HG03045 (cell line): ENCODE results near the gene CYTH3.

Source experiments
- ATAC-seq: cut with Tn5 transposase; IDR thresholded peaks from one replicate; pipeline ENCODE4 v1.9.1; 2021; ENCODE audit warnings: mild to moderate bottlenecking, moderate library complexity; ENCODE audit not compliant: unreplicated experiment

Gene CYTH3

DNA sequence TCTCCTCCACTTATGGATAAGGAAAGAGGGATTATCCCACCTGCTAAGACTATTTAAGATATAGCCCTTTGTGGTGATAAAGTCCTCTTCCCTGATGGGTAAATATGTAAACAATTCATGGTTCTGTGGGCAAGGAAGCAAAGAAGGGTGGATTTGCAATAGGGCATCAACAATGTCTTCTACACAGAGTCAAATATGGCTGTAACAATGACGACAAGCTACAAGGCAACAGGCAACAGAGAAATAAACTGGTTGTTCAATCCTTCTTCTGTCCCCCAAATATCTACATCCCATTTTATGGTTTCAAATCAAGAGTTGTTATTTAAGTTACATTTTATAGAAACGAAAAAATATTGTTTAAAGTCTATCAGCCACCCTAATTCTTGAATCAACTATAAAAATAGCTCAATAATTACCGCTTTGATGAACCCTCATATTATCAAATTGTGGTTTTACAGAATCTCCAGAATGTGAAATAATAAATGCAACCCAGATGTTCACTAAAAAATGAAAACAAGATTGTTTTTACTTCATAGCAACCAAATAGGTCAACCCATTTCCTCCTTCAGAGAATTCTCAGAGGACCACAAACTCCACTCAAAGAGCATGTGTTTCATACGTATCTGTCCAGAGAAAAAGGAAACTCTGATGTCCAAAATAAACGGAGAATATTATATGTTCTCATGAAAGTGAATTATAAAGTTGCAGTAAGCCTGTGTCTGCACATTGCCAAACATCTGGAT is 13.8 kb downstream of the CYTH3 start:
- ATAC-seq = no peak

DNA sequence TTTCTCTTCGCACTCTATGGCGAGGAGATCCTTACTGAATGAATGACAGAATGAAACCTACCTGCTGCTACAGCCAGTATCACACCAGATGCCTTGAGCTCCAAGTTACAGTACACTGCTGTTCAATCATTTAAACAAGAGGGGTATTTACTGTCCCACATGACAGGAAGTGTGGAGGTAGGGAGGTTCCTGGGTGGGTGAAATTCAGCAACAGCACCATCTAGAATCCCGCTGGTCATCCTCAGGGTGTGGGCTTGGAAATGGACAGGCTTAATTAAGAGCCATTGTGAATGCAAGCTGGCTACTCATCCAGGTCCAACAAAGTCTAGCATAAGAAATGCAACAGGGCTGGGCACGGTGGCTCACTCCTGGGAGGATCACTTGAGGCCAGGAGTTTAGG is 14.7 kb downstream of the CYTH3 start:
- no peak for ATAC-seq

DNA sequence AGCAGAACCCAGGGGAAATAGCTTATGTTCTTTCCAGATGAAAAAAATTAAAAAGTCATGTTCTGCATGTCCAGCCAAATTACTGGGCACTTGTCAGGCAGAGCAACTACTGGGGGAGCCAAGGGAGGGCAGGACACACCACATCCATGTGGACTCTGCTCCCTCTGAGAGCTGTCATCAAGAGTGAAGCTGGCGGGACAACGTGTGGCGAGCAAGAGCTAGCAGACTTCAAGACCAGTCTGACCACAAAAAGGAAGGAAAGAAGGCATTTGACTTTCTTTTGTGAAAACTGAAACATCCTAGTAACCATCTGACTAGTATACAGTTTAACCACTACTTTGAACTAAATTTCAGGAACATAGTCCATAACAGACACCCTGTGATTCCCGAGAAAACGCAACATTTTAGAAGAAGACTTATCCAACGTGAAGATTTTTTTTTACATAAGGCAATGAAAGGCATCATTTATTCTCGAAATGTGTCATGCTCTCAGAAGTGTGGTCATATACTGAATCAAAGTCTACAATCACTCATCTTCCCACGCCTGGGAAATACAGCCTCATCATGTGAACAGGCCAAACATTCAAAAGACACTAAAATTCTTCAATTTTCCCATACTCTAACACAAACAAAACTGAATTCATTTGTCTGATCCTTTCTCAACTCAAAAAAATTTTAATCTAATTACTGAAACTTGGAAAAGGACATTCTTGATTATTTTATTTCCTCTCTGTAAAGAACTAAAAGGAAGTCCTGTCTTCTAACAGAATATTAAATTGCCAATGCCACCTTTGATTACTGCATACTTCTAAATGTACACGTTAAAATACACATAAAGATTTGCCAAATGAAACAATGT is 15.5 kb downstream of the CYTH3 start:
- peak; percentile 72 for ATAC-seq

DNA sequence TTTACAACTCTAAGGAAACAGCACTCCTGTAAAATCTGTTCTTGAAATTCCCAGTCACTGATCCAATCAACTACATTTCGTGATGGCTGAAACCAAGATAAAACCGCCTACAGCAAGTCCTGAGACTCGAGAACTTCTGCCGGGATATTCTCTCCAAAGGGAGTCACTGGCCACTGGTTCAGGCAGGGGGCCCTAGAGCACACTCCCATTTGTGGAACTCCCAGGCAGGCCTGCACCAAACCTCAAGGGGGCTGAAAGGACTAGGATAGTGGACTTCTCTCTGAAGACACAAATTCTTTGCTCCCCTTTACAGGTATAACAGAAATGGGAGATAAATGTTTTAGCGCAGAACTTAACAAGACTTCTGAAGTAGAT is 16.3 kb downstream of the CYTH3 start:
- no peak for ATAC-seq

DNA sequence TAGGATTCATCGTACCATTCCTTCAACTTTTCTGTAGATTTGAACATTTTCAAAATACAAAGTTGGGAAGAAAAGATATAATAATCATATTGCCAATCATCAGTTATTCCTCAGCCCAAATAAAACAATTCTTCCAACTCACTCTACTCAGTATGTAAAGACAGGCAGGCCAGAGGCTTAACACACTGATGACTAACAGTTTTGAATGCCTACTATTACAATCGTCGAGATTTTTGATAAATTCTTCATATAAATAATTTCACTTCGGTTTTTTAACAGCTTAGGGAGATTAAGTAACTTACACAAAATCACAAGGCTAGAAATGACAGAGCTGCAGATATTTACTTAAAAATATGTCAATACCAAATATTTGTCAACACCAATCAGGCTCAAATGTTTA is 17.6 kb downstream of the CYTH3 start:
- no peak for ATAC-seq

DNA sequence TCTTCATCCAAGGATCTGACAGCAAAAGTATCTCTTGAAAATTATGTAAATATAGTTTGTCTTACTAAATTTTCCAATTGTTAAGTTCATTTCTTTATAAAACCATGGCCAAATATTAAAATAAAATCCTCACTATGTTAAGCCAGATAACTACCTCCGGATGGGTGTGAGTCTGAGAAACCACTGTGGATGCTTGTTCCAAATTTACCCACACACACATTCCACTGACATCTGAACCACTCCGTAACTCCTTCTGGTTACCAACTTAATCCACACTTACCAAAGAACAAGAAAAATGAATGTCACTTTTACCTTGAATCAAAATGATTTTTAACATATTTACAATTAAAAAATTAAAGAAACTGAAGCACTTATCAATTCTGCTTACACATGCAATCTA is 19.7 kb downstream of the CYTH3 start:
- no peak for ATAC-seq

DNA sequence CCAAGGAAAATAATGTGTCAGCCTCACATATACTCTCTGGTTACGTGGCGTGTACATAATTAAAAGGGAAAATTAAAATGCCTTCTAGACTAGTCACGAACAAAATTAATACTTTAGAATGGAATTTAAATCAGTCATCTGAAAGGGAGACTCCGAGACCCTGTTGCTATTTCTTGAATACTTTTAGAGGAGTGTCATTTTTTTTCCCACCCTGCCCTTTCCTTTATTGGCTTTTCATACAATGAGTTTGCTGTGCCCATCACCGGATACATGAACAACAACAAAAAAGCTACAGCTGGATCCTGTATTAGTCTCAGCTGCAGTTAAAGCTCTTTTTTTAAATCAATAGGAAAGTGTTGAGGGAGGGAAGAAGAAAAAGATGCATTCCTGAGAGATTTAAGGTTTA is 20.1 kb downstream of the CYTH3 start:
- no peak for ATAC-seq

DNA sequence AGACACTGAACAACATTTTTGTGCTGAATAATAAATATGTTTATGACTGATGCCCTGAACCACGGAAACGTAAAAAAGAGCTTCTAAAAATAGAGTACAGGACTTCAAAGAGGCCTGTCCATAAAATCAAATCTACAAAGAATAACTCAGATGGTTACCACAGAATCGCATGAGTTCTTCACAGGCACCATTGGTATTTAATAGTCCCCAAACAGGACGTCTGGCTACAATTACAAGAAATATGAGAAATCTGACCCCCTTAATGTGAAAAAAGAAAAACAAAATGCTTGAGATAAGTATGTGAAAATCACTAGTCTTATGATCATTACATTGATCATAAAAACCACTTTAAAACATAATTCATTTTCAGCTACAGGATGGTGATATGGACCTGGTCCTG is 20.8 kb downstream of the CYTH3 start:
- ATAC-seq = no peak

DNA sequence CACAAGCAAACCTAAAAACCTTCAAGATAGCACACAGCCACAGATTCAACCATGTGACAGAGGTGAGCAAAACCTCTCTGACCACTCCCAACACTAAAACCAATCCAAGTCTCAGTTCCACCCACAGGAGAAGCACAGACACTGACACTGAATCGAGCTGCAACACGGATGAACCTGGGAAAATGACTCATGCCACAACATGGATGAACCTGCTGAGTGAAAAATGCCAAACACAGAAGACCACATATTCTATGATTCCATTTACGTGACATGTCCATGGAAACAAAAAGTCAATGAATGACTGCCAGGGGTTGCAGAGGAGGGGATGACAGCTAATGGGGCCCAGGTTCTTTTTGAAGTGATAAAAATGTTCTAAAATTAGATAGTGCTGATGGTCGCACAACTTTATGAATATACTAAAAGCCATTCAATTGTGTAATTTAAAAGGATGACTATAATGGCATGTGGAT is 22.0 kb downstream of the CYTH3 start:
- no peak for ATAC-seq

DNA sequence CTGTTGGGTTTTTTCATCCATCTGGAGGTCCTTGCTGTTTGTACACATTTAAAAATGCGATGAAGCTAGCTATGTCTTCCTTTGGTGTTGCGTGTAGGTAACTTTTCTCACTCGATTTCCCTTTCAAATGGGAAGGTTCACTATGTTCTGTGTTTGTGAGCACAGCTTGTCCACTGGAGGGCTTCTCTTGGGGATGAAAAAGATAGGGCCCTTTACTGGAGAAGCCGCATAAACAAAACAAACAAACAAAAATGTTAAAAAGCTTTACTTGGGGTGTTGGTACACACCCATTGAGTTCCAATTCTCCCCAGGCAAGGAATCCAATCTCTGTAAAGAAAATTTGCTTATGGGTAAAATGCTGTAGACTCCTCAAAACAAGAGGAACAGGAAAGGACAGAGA is 23.4 kb downstream of the CYTH3 start:
- ATAC-seq = no peak

DNA sequence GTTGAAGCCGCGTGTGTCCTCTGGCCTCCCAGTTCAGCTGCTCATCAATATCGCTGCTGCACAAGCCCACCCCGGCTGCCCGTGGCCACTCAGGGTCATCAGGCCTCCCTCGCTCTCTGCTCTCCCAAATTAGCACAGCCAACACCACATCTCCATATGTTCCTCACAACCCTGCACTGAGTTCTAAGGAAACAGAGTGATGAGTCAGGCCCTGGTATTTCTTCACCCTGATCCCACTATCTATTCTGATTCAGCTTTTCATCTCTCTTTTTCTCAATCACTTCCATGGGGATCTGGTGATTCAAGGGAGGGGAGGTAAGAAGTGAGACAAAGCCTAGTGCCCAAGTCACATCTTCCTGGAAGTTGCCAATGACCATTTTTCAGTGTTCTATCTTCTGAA is 23.8 kb downstream of the CYTH3 start:
- no peak for ATAC-seq

DNA sequence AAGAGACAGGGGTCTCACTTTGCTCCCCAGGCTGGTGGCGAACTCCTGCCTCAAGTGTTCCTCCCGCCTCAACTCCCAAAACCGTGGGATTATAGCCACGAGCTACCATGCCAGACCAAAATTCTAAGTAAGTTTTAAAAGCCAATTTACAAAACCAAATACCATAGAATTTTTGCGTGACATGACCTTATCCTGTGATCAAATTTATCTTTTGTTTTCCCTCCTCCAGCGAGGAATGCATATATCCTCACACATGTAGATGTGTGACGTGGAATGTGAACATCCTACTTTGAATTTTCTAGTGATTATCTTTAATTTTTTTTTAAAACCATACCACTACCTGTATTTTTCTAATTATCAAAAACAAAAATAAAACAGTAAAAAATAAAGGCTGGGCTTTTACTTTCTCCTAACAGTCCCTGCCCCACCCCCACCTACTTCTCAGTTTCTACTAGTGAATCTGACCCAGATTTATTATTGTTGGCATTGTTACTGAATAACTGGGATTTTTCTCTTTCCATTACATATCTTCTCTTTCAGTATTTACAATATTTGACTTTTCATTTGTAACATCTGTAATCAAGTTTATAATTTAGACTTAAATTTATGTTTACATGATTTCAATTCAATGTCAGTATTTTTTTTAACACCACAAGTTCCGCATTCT is 26.0 kb downstream of the CYTH3 start:
- ATAC-seq = no peak

DNA sequence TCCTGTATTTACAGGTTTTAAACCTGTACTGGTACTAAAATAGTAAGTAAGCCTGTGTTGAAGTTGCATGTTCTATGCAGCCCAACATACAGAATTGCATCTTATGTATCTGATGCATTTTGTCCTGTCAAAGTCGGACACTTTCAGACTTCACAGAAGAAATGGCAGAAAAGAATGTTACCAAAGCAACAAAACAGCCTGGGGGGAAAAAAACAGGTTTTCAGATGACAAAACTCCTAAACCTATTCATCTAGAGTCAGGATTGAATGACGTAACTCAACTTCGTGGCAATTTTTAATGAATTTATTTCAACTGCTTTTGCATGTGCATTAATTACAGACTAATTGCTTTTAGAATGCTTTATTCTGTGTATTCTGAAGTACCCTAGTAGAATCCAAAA is 28.4 kb downstream of the CYTH3 start:
- ATAC-seq = no peak

DNA sequence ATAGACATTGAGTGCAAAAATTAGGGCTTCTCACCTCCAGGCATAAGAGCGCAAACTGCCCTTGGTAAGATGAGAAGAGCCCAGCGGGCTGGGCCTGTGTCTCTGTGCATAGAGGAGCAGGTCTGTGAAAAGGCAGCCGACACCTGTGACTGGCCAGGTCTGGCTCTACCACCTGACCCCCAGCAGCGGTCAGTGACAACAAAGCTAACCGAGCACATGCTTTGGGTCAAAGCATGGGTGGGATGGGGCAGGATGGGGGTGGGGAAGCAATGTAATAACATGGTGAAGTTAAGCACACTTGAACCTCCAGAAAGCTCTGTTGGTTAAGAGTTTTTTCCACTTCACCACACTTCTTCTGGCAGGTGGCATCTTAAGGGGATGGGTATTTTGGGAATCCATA is 29.3 kb downstream of the CYTH3 start:
- no peak for ATAC-seq

DNA sequence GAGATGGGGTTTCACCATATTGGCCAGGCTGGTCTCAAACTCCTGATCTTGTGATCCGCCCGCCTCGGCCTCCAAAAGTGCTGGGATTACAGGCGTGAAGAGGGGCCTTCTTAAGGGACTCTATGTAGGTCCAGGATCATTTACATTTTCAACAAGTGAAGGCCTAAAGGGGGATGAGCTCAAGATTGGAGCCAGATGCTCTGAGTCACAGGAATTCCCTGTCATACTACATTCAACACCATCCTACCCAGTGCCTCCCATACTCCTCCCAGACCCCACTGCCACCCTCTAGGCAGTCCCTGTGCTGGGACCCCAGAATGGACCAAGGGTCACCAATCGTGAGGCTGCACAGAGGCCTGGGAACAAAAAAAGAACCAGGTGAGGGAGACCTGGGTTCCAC is 29.9 kb downstream of the CYTH3 start:
- ATAC-seq = no peak

DNA sequence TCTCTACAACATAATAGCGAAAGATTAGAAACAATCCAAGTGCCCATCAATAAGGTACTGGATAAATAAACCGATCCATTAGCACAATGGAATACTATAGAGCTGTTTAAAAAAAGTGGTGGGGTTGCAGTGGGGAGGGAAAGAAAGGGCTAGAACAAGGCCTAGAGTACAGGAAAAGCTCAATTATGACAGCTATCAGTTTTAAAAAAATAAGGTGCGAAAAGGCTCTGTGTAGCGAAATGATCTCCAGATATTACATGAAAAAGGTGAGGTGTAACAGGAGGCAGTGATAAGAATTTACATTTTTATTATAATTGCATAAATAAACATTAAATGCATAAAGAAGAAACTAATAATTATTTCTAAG is 30.8 kb downstream of the CYTH3 start:
- ATAC-seq = no peak

DNA sequence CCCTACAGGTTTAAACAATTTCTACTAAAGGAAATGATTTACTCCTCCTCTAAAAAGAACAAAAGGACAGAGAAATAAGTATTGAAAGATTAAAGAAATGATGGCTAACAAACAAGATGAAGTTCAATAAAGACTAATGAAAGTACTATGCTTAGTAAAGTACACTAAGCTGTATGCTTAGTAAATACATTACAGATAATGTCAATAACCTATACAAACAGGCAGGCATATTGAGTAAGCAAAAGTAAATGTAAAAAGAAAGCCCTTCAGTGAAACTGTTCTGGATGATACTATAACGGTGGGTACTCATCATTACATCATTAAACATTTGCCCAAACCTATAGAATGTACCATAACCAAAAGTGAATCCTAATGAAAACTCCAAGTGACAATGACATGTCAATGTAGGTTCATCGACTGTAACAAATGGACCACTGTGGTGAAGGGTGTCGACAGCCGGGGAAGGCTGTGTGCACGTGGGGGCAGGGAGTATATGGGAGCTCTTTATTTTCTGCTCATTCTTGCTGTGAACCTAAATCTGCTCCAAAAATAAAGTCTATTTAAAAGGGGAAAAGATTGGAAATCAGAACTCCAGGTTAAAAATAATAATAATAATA is 34.0 kb downstream of the CYTH3 start:
- ATAC-seq = no peak

DNA sequence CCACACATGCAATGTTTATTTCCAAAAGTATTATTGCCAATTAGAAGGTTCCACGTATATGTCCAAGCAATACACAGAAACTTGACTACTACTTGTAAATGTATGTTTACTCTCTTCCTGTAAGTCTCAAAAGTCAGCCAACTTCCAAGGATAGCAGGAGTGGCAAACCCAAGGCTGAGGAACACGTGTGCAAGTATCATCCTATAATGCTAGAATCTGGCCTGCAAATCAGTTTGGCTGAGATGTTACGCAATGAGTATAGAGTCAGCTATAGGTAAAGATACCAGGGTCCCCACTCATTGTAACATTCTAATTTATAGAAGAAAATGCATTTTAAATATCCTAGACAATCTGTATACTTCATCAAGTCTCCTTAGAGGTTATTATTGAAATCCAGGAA is 34.7 kb downstream of the CYTH3 start:
- ATAC-seq = no peak

DNA sequence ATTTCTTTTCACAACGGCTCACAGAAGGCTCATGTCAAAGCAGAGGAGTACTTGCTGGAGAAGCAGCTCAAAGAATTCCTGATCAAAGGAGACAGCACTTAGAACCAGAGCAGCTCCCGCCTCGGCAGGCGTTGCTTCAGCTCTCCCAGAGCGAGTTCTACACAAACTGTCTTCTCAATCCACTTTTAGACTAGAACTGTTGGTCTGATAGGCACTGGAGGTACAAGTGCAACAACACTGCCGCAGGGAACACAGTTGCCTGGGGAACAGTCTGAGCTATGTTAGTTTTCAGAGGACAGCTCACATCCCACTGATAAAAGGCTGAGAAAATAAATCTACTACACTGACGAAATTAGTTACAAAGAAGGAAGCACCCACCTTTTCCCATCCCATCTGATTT is 35.4 kb downstream of the CYTH3 start:
- ATAC-seq = no peak

DNA sequence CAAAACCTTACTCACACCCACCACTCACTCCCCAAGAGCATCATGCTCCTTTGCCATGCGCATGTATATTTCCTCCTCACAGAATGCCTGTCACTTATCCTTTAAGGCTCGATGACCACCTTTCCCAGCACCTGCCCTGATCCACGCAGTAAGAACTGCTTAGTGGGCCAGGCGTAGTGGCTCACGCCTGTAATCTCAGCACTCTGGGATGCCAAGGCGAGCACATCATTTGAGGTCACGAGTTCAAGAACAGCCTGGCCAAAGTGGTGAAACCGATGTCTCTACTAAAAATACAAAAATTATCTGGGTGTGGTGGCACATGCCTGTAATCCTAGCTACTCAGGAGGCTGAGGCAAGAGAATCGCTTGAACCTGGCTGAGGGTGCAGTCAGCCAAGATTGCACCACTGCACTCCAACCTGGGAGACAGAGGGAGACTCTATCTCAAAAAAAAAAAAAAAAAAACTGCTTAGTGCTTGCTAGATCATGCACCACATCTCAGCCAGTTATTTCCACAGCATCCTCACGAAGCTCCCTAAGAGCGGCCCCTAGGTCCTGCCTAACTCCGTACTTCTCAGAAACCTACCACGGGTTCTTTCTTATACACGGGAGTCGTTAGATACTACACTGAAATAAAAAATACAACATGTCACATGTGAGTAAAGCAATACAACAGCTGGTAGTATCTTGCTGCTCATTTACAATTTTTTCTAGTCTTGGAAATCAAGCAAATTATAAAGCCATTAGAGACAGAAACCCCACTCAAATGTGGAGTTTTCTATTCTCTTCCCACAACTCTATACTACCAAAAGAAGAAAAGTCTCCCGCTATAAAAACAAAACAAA is 37.2 kb downstream of the CYTH3 start:
- ATAC-seq = no peak

DNA sequence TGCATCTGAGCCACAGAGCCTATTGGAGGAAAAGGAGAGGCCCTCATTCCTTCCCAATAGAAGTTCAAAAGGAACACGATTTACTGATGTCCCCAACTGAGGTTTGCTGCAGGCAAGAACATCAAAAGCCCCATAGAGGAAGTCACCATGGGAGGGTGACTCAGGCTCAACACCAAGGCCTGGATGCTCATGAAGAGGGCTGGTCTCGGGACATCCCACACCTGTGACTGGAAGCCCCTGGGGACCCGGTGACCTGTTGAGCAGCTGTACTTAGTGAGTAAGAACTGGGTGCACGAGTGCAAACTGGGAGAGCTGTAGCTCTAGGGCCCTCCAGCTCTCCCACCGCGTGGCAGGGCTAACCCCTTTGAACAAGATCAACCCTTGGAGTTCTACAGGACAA is 38.0 kb downstream of the CYTH3 start:
- ATAC-seq = no peak
